CD14-positive monocyte (primary cell): ENCODE measurements around the gene CXCR5. TPM values are rescaled to one million over a fixed set of nuclear protein-coding genes. Genes with fewer than 3 reads are reported as not detected.

Source experiments
- DNase-seq, 3 donors: peaks; one replicate each; pipeline ENCODE4 v3.0.0-alpha.2; 2011 to 2022
- H2AFZ ChIP-seq: 2 replicates; pipeline ENCODE4 v1.6.0; 2012; ENCODE audit warnings: mild to moderate bottlenecking, low read depth, low read length, inconsistent platforms; ENCODE audit not compliant: insufficient read depth, poor library complexity, severe bottlenecking
- H3K27ac ChIP-seq, 2 donors: 1 replicate in 1 of 2; 2 replicates in 1 of 2; pipeline ENCODE4 v1.5.1; 2012 to 2013; ENCODE audit warnings: low read length in 2 of 2, control low read depth in 1 of 2, inconsistent platforms in 1 of 2, low read depth in 1 of 2, mild to moderate bottlenecking in 1 of 2
- H3K27me3 ChIP-seq, 2 donors: one replicate each; pipeline versions ENCODE4 v1.6.0 to v1.6.1; 2011 to 2013; ENCODE audit warnings: low read length in 2 of 2; ENCODE audit not compliant: control insufficient read depth in 2 of 2, insufficient read depth in 2 of 2
- H3K36me3 ChIP-seq, 2 donors: replicated peaks in 1 of 2; 1 replicate in 1 of 2; 2 replicates in 1 of 2; pipeline versions ENCODE4 v1.5.1 to v1.6.1; 2012 to 2013; ENCODE audit warnings: low read length in 2 of 2, control low read depth in 1 of 2, inconsistent platforms in 1 of 2, mild to moderate bottlenecking in 1 of 2; ENCODE audit not compliant: insufficient read depth in 2 of 2, control insufficient read depth in 1 of 2
- H3K4me1 ChIP-seq, 2 donors: 1 replicate in 1 of 2; 2 replicates in 1 of 2; pipeline versions ENCODE4 v1.5.1 to v1.6.1; 2012 to 2013; ENCODE audit warnings: low read length in 2 of 2, control low read depth in 1 of 2, inconsistent platforms in 1 of 2, mild to moderate bottlenecking in 1 of 2, moderate library complexity in 1 of 2; ENCODE audit not compliant: insufficient read depth in 2 of 2, control insufficient read depth in 1 of 2
- H3K4me2 ChIP-seq: replicated peaks from 2 replicates; pipeline ENCODE3; 2012; ENCODE audit warnings: low read length, moderate library complexity, mild to moderate bottlenecking; ENCODE audit not compliant: poor library complexity, severe bottlenecking; ENCODE audit errors: extremely low read depth
- H3K4me3 ChIP-seq, 3 experiments: fragments of 200-600 bp in 1 of 3; sonication (generic) in 1 of 3; replicated peaks in 1 of 3; 1 replicate in 2 of 3; 2 replicates in 1 of 3; pipeline ENCODE4 v1.5.1; 2011 to 2013; ENCODE audit warnings: low read length in 3 of 3, mild to moderate bottlenecking in 3 of 3, control low read depth in 2 of 3, low read depth in 2 of 3, inconsistent platforms in 1 of 3, moderate library complexity in 1 of 3
- H3K79me2 ChIP-seq: 2 replicates; pipeline ENCODE4 v1.6.0; 2012; ENCODE audit warnings: mild to moderate bottlenecking, control low read depth, inconsistent platforms, low read length, moderate library complexity; ENCODE audit not compliant: insufficient read depth
- H3K9ac ChIP-seq: 2 replicates; pipeline ENCODE4 v1.6.0; 2017; ENCODE audit warnings: low read length, mild to moderate bottlenecking; ENCODE audit not compliant: insufficient read depth, poor library complexity, severe bottlenecking
- H3K9me3 ChIP-seq, 2 donors: replicated peaks in 1 of 2; 1 replicate in 1 of 2; 2 replicates in 1 of 2; pipeline versions ENCODE4 v1.5.1 to v1.6.1; 2012 to 2013; ENCODE audit warnings: low read length in 2 of 2, control low read depth in 1 of 2; ENCODE audit not compliant: control insufficient read depth in 1 of 2, insufficient read depth in 1 of 2
- H4K20me1 ChIP-seq: 2 replicates; pipeline ENCODE4 v1.6.0; 2012; ENCODE audit warnings: mild to moderate bottlenecking, low read length, control low read depth, moderate library complexity; ENCODE audit not compliant: insufficient read depth
- H3K27ac Mint-ChIP-seq, 7 donors: one replicate each; pipeline ENCODE4 v1.8.0; 2020; ENCODE audit warnings: mild to moderate bottlenecking in 7 of 7, mixed read lengths in 7 of 7, moderate library complexity in 6 of 7, inconsistent platforms in 2 of 7
- H3K27me3 Mint-ChIP-seq, 3 donors: one replicate each; pipeline ENCODE4 v1.8.0; 2021 to 2022; ENCODE audit warnings: low read depth in 3 of 3, mild to moderate bottlenecking in 3 of 3, mixed read lengths in 3 of 3, moderate library complexity in 3 of 3, inconsistent platforms in 1 of 3
- H3K36me3 Mint-ChIP-seq, 2 donors: one replicate each; pipeline ENCODE4 v1.8.0; 2020; ENCODE audit warnings: mixed read lengths in 2 of 2, inconsistent platforms in 1 of 2, mild to moderate bottlenecking in 1 of 2
- H3K4me1 Mint-ChIP-seq: one replicate; pipeline ENCODE4 v1.8.0; 2020; ENCODE audit warnings: mild to moderate bottlenecking, mixed read lengths
- H3K4me3 Mint-ChIP-seq, 2 donors: one replicate each; pipeline ENCODE4 v1.8.0; 2020; ENCODE audit warnings: mild to moderate bottlenecking in 2 of 2, mixed read lengths in 2 of 2, moderate library complexity in 1 of 2
- H3K9me3 Mint-ChIP-seq, 7 donors: one replicate each; pipeline ENCODE4 v1.8.0; 2020 to 2022; ENCODE audit warnings: mixed read lengths in 7 of 7, mild to moderate bottlenecking in 6 of 7, moderate library complexity in 6 of 7, inconsistent platforms in 2 of 7
- CTCF ChIP-seq: fragments of 200-600 bp; IDR thresholded peaks from one replicate; pipeline ENCODE4 v1.8.0; 2022; ENCODE audit warnings: antibody characterized with exemption, mild to moderate bottlenecking
- WGBS: methylation state at CpG from one replicate; pipeline ENCODE4 v1.1.5; 2013; ENCODE audit warnings: missing lambda C conversion rate; ENCODE audit not compliant: insufficient coverage; 5-methylcytosine and 5-hydroxymethylcytosine counted together
- intact Hi-C, 2 donors: fragments of 100-400 bp; cut with micrococcal nuclease; formaldehyde crosslinking; loops; one replicate each; pipeline versions ENCODE4 v1.15.0 to v1.15.1; 2023
- polyA plus RNA-seq, 3 donors: library from polyadenylated mRNA; depleted of rRNA in 1 of 3; unstranded in 2 of 3; stranded (reverse) in 1 of 3; fragments of 300-500 nt in 2 of 3; fragments of >200 nt in 1 of 3; fragmentation: Illumina TruSeq in 2 of 3; gene quantifications; 1 replicate in 2 of 3; 2 replicates in 1 of 3; pipeline ENCODE4 v1.2.3, GENCODE V29; 2012 to 2021

The CXCR5 gene
- polyA plus RNA-seq, 3 donors = 0.08 to 0.31 (median 0.09) TPM

- no peaks in the 10 kb centered on the region for H3K27me3 ChIP-seq
- H3K4me1 Mint-ChIP-seq = peaks cover 44% of the 10 kb centered on the region
- H3K9me3 ChIP-seq = no peaks in the 10 kb centered on the region
- no peak overlapping the region for H3K9ac ChIP-seq
- peaks cover 12 to 16% of the 10 kb centered on the region in 2 donors for H3K4me1 ChIP-seq
- peaks cover 0 to 2% of the 10 kb centered on the region in 2 donors for H3K36me3 Mint-ChIP-seq
- no peak overlapping the region for H3K27ac ChIP-seq
- no peaks in the 10 kb centered on the region for H4K20me1 ChIP-seq
- DNase-seq = peak; percentile 65 to 83 (median 66)
- TF ChIP-seq CTCF = no peak
- intact Hi-C loops = no loop called here
- no peak overlapping the region for H3K4me3 ChIP-seq
- no peaks in the 10 kb centered on the region for H3K79me2 ChIP-seq
- H3K9me3 Mint-ChIP-seq = peaks cover 0 to 2% (median 0%) of the 10 kb centered on the region in 7 donors
- peak overlapping the region in 6 of 7 donors; percentile 4 to 88 (median 72) for H3K27ac Mint-ChIP-seq
- 63% methylated on average over 5 of the region's 8 CpGs for WGBS
- no peak overlapping the region for H2AFZ ChIP-seq
- H3K4me2 ChIP-seq = no peak overlapping the region
- H3K27me3 Mint-ChIP-seq = peaks cover 8 to 23% (median 22%) of the 10 kb centered on the region in 3 donors
- no peaks in the 10 kb centered on the region for H3K36me3 ChIP-seq
- H3K4me3 Mint-ChIP-seq = no peak overlapping the region
Measured at GRCh38 chr11:118886681-118887111, 3.0 kb downstream of the CXCR5 start.

GRCh38 chr11:118887206-118887605 is 3.5 kb downstream of the CXCR5 start:
- whole genome bisulfite sequencing = 100% methylated on average over 2 of the region's 5 CpGs
- H3K27me3 Mint-ChIP-seq = peaks cover 8 to 23% (median 19%) of the 10 kb centered on the region in 3 donors
- Histone ChIP-seq H3K4me2 (no peak overlapping the region), H3K36me3 (no peaks in the 10 kb centered on the region), H3K9ac (no peak overlapping the region), H3K79me2 (no peaks in the 10 kb centered on the region), H3K27me3 (no peaks in the 10 kb centered on the region), H2AFZ (no peak overlapping the region), H3K4me1 (peaks cover 12 to 16% of the 10 kb centered on the region in 2 donors), H3K9me3 (no peaks in the 10 kb centered on the region), H3K4me3 (no peak overlapping the region), H4K20me1 (no peaks in the 10 kb centered on the region), H3K27ac (no peak overlapping the region)
- DNase-seq = no peak
- TF ChIP-seq CTCF = no peak
- H3K27ac Mint-ChIP-seq = peak overlapping the region in 6 of 7 donors; percentile 4 to 88 (median 65)
- peaks cover 0 to 2% (median 0%) of the 10 kb centered on the region in 7 donors for H3K9me3 Mint-ChIP-seq
- intact Hi-C loops = no loop called here
- peaks cover 0 to 2% of the 10 kb centered on the region in 2 donors for H3K36me3 Mint-ChIP-seq
- H3K4me3 Mint-ChIP-seq = no peak overlapping the region
- peaks cover 43% of the 10 kb centered on the region for H3K4me1 Mint-ChIP-seq
